GM19328 (cell line): ENCODE data around the gene CSTF2.
"Not testable (repeated sequence)": the region's sequence is repeated elsewhere in the genome, so short reads cannot be mapped to it uniquely, and the experiment has no call there.

Source experiments
- ATAC-seq: cut with Tn5 transposase; IDR thresholded peaks from one replicate; pipeline ENCODE4 v1.9.1; 2021; ENCODE audit warnings: mild to moderate bottlenecking, moderate library complexity; ENCODE audit not compliant: unreplicated experiment

Gene CSTF2, protein sequence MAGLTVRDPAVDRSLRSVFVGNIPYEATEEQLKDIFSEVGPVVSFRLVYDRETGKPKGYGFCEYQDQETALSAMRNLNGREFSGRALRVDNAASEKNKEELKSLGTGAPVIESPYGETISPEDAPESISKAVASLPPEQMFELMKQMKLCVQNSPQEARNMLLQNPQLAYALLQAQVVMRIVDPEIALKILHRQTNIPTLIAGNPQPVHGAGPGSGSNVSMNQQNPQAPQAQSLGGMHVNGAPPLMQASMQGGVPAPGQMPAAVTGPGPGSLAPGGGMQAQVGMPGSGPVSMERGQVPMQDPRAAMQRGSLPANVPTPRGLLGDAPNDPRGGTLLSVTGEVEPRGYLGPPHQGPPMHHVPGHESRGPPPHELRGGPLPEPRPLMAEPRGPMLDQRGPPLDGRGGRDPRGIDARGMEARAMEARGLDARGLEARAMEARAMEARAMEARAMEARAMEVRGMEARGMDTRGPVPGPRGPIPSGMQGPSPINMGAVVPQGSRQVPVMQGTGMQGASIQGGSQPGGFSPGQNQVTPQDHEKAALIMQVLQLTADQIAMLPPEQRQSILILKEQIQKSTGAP

GRCh38 chrX:100819837-100820666 lies at the start of gene CSTF2:
TSS of gene CSTF2 (plus strand) at chrX:100820391. CDS start at chrX:100820417, 26 bp downstream.
- peak; percentile 99 for ATAC-seq

- not testable (repeated sequence) for ATAC-seq
Measured at GRCh38 chrX:100796371-100796770, 23.8 kb upstream of the CSTF2 start.

- no peak for ATAC-seq
Measured at GRCh38 chrX:100797359-100797758, 22.8 kb upstream of the CSTF2 start.

DNA sequence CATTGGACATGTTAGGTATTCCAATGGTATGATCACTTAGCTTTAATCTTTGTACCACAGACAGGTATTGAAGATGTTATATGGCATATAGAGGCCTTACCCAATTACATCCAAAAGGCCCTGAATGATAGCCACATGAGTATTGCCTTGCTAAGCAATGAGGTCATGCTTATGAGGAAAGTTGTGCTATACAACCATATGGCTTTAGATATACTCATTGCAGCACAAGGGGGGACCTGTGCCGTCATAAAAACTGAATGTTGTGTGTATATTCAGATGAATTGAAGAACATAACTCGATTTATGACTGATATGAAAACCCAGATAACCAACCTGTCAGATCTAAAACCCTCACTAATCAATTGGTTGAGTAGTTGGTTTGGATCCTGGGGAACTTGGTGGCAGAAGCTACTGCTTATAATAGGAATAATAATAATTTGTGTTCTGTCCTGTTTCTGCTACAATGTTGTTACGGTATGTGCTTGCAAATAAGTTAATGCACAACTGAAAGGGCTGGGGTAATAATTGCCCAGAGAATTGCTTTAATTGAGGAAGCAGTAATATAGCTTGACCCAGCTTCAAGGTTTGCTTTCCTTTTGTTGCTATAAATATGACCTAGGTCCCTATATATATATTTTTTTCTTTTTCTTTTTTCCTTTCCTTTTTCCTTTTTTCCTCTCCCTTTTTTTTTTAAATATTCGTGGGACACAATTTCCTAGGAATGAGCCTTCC lies 21.5 kb upstream of the CSTF2 start:
- ATAC-seq: no peak

DNA sequence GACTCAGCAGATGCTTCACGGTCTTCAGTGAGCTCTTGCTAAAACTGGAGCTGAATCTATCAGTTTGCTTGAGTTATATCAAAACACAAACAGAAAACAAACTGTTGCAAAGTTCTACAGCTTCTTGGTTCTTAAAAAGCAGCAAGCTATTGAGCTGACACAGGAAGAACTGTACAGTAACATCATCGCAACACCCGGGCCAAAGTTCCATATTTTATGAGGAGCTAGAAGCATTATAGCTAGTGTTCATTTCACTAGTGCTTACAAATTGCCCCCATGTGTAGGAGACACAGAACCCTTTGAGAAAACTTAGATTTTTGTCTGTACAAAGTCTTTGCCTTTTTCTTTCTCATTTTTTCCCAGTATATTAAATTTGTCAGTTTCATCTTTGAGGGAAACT lies 17.3 kb upstream of the CSTF2 start:
- no peak for ATAC-seq

DNA sequence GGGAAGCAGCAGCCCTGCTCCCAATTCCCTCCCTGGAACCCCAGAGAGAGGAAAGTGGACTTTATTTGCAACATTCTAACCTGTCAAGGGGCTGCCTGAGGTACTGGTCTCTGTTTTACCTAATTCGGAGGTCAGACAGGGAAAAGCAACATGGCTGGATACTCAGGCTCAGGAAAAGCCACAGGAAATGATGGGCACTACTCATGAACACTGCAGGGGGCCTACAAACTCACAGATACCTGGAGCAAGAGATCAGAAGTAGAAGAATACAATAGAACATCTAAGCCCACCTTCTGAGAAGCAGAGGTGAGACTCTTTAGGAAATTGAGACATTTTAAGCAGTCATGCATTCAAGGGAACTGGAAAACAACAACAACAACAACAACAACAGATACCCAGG lies 15.4 kb upstream of the CSTF2 start:
- ATAC-seq: no peak

DNA sequence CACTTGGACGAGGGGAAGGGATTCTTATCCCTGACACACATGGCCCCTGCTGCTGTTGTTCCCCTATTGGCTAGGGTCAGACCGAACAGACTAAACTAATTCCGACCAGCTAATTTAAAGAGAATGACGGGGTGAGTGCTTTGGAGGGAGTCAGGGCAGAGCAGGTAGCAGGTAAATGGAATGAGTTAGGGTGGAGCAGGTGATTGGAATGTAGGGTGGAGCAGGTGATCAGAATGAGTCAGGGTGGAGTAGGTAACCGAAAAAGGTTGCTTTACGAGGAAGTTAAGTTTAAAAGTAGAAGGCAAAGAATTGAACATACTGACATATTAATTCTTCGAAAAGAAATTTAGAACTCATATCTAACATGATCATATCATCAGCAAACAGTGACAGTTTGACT lies 11.9 kb upstream of the CSTF2 start:
- ATAC-seq: not testable (repeated sequence)

DNA sequence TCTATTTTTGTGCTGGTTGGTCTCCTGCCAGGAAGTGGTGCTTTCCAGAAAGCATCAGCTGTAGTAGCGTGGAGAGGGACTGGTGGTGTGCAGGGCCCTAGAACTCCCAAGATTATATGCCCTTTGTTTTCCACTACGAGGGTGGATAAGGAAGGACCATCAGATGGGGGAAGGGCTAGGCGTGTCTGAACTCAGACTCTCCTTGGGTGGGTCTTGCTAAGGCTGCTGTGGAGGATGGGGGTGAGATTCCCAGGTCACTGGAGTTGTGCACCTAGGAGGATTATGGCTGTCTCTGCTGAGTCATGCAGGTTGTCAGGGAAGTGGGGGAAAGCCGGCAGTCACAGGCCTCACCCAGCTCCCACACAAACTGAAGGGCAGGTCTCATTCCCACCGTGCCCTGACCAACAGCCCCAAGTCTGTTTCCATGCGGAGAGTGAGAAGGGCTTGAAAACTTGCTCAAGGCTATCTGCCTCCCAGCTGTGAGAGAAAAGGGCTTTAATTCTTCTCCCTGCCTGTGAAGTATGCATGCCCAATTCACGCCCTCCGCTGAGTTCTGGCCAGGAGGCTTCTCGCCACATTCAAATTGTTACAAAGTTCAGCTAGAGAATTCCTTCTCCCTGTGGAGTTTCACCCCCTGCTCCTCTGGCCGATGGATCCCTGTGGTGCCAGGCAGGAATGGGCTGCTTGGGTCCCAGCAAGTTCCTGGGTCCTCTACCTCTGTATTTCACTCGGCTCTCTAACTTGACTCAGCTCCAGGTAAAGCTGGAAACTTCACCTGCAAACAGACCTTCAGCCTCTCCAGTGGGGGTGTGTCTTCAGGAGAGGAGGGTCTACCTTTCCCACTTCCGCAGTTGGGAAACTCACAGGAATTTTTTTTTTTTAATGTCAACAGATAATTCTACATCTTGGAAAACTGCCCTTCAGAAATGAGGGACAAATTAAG lies 7.7 kb upstream of the CSTF2 start:
- no peak for ATAC-seq

GRCh38 chrX:100817340-100817739 lies 2.9 kb upstream of the CSTF2 start:
- no peak for ATAC-seq

- no peak for ATAC-seq
Measured at GRCh38 chrX:100819534-100819836, 706 bp upstream of the CSTF2 start.

- ATAC-seq: no peak
Measured at GRCh38 chrX:100829730-100830129, 9.5 kb downstream of the CSTF2 start.

DNA sequence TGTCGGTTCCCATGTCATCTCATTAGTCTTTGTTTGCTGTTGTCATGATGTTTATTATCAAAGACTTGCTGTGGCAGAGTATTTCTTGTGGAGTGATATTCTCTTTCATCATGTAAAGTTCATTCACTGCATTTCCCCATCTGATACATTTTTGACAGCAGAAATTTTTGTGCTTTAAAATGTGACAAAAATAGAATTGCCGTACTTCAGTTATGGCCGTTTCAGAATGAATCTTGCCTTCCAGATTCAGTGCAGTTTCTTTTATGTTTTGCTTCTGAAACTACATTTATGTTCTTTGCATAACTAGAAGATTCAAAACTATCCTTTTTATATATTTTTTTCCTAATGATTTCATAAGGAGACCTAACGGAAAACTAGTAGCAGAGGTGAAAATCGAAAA lies 10.0 kb downstream of the CSTF2 start:
- no peak for ATAC-seq

GRCh38 chrX:100830547-100830946 lies 10.4 kb downstream of the CSTF2 start:
- no peak for ATAC-seq

GRCh38 chrX:100831219-100831946 lies 11.2 kb downstream of the CSTF2 start:
- no peak for ATAC-seq

- no peak for ATAC-seq
Measured at GRCh38 chrX:100850317-100850716, 30.1 kb downstream of the CSTF2 start.

DNA sequence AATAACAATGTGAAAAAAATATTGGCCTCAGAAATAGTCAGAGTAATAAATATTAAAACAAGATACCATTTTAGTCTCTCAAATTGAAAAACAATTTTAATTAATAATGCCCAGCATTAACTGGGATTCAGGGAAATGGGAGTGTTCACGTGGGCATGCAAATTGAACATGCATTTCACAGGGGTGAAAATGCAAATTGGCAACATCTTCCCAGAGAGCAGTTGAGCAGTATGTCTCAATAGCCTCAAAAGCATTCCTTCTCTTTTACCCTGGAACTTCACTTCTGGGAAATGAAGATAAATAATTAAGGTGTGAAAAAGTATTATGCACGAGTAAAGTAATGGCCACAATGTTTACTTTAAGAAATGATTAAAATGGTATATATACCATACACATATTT lies 32.6 kb downstream of the CSTF2 start:
- no peak for ATAC-seq

DNA sequence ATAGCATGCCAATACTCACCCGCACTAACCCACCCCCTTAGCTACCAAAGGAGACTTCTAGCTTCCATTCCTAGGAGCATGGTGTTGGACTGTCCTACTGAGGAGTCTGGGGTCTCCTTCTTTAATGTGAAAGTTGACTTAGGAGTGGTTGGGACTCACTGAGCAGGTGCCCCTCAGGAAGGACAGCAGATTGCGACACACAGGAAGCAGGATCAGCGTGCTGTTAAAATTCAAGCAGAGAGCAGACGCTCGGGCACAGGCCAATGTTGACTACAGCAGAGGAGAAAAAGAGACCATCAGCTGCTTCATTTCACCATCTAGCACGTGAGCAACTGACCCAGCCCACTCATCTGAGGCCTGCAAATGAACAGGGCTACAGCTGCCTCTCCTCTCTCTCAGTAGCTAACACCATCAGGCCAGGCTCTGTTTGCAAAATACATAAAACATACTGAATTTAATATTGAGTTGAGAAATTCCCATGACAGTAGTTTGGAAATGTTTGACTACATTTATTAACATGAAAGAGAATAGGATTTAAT lies 43.2 kb downstream of the CSTF2 start:
- no peak for ATAC-seq

DNA sequence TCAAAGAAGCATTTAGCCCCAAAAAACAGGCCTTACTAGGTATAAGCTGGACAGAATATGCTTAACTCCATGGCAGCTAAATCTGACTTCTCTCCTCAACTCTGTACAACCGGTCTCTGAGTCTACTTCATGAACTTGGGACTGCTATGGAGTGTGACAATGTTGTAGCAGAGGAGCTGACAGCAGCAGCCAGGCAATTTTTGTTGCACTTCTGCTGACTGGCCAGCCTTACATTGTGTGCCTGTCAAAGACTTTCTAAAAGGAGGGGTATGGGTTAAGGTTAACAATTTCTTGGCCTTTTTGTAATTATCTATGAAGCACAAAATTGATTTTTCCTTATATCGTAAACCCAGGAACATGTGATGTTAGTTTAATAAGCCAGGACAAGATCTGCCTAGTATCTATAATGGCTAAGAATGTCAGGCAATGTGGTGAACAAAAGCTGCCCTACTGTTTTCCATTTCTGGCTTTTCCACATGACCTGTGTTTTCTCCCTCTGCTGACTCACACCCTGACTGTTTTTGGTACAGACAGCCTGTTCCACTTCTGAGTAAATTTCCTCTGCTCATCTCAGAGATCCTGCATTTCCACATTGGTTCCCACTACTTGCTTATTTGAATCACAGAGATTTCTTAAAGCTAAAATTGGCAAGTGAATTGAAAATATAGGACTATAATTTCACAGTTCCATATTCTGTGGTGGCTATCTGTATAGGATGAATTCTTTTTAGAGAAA lies 44.6 kb downstream of the CSTF2 start:
- no peak for ATAC-seq

DNA sequence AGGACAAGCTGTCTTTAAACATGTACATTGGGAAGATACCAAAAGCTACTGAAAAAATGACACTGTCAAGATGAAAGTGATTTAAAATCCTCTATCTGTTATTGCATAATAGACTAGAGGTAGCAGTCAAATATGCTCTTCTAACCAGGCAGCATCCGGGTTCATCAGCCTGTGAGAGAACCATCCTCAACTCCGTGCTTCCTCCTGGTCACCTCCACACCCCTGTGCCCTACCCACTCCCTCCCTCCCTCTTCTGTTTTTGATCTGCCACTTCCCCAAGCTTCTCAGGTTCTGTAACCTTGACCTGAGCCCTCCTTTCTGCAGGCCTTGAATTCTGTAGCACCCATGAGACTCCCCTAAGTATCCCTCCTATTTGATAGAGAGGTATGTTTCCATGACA lies 48.1 kb downstream of the CSTF2 start:
- ATAC-seq: no peak
